ENCODE results near the gene E2F3. TPM values are rescaled to one million over a fixed set of nuclear protein-coding genes. Genes with fewer than 3 reads are reported as not detected.

The E2F3 gene
- 9.1 and 10.2 TPM in 2 replicates for total RNA-seq

DNA sequence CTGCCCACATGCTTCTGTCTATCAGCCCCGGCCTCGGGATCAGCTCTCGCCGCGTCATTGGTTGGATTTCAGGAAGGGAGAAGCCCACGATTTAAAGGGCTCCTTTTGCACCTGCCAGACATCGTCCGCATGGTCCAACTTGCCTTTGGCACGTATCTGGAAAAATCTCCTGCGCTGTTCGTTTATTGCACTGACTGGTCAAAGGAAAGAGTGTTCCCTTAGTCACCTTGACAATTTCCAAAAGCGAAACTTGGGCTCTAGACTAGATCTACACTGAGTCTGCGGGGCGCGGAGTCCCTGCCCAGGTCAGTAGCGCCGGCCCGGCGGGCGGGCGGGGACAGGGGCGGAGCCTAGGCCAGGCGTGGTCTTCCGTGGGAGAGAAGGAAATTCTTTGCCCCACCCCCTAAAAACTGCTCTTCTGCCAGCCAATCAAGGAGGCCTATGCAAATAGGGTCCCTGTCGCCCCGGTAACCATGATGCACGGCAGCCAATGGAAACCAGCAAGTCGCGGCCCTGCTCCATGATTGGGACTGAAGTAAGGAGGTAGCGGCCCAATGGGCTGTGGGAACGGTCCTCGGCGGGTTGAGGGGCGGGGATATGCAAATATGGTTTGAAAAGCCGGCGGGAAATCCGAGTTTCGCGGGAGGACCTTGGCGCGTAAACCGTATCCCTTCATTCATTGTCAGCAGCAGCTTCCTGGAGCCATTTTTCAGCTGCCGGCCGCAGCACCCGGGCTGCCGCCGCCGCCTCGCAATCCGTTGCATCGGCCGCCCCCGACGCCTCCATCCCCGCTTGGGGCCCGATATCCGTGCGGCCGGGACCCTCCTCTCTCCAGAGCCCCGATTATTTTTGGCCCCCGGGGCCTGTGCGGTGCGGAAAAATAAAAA is at the start of gene E2F3:
Gene E2F3, plus strand, starts transcription at position 675 of the 887 bp plus-strand sequence. CDS start 354 bp downstream, outside the sequence.

DNA sequence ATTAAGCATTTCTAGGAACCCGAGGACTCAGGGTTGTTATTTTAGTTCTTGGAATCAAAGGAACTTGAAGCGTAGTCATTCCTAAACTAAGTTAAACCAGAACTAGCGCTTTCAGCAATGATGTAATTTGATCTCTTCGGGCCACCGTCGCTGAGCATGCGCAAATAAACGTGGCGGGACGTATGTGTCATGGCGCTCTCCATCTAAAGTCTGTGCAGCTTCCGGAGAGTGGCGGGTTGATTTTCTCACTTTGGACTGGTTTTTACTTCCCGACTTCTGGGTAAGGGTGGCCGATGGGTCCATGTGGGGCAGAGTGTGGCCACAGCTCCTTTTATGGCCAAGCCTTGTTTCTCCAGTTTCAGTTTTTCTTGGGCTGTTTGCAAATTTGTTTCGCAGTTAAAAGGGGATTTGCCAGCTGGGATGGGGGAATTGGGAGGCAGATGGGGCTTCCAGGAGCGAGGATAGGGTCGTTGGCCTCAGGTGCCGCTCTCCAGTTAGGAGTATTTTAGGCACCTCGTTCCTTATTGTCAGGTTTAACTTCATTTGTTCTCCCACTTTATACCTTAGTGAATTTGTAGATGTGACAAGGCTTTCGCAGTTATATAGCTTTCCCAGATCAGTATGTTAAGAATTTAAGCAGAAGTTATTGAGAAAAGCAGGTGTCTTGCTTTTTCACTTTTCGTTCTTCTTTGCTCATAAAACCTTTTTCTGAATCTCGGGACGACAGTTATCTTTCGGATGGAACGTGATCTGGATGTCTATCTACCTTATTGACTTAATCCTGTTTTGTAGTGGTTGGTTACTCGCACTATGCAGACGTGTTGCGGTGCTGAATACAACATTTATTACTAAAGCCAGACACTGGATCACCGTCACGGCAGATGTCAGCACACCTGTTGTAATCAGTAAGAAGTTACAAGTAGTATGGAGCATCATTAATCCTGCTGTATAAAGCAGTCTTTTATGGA is 132.9 kb downstream of the E2F3 start, which contains the start of gene CDKAL1:
Gene CDKAL1, plus strand, starts transcription at position 163 of the 968 bp plus-strand sequence. CDS start 11,894 bp downstream, outside the sequence.

Other genes starting within 250 kb of the E2F3 start
- 0.24 and 0.69 TPM in 2 replicates for gene MBOAT1, start 189.4 kb upstream of the E2F3 start, total RNA-seq
- 5.7 and 7.8 TPM in 2 replicates for gene CDKAL1, start 132.6 kb downstream of the E2F3 start, total RNA-seq